Head of caudate nucleus (tissue), 42 donors: ENCODE measurements around the gene PARD3.

ENCODE experiments used
- DNase-seq, 42 donors: peaks; one replicate each; pipeline versions ENCODE4 v3.0.0 to v3.0.0-alpha.2; 2020 to 2021; ENCODE audit warnings: mixed read lengths in 7 of 42
- intact Hi-C: fragments of 100-400 bp; cut with DNase I; formaldehyde crosslinking; loops from one replicate; pipeline ENCODE4 v1.15.0; 2022

PARD3 gene

DNA sequence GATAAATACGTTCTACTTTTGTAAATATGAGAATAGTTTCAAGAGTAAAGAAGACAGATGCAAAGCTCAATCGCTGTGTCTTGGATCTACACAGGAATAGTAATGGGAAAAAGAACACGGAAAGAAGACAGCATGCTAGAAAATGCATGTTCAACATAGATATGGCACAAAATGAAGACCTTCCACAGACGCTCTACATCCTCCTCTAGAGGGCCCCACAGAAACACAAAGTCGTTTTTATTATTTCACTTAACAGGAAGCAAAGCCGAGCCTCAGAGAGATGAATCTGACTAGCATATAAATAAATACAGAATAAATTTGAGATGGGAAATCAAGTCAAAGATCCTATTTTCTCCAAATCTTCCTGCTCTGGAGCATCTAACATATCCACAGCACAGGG lies 292.6 kb downstream of the PARD3 start:
- intact Hi-C loops = loop anchor here (10.0 kb wide), 1 partner anchor 112 kb away; no protein-coding TSS in a partner anchor
- DNase-seq = peak in 7 of 42 donors; percentile 8 to 57 (median 41)

DNA sequence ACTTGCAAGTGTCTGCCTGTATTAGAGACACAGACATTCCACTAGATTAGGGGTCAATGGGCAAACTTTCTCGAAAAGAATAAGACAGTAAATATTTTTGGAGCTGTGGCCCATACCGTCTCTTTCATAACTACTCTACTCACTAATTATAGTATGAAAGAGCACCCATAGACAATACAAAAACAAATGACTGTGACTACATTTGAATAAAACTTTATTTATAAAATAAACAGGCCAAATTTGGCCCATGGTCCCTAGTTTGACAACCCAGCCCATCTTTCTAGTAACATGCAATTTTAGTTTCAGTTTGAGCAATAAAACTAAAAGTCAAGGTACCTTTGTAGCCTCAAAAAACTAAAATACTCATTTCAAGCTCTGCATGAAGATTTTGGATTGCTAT lies 294.6 kb downstream of the PARD3 start:
- DNase-seq = no peak
- intact Hi-C loops = loop anchor here (10.0 kb wide), 1 partner anchor 114 kb away; no protein-coding TSS in a partner anchor

DNA sequence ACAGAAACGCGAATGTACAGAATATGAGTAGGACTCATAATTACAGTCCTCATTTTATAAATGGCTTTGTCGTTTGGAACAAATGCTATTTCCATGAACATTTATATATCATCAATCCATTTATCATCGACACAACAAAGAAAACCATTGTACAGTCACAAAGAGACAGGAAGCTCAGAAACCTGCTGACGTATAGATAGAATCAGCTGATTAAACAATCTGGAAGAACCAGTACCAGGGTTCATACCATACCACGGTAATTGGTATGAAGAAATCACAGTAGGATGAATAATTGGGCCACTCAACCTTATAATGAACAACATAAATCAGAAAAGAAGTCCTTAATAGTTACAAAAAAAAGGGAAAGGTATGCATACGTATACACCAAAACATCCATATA lies 295.0 kb downstream of the PARD3 start:
- intact Hi-C loops = loop anchor here (10.0 kb wide), 1 partner anchor 115 kb away; no protein-coding TSS in a partner anchor
- DNase-seq = no peak

DNA sequence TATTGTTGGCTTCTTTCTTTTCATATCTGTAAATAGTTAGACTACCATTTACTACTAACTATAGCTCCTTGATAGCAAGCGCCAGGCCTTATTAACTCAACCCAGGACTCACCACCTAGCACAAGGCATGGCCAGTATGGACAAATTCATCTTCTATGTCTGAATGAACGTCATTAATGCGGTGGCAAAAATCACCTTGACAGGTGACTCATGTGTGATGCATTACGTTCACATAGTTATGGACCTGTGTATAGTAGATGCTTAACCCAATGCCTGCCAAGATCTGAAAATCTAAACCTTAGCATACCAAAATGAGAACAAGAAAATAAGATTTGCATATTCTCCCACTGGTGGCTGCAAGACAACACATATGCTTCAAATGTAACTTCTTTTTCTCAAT lies 300.8 kb downstream of the PARD3 start:
- intact Hi-C loops = no loop called here
- DNase-seq = no peak

DNA sequence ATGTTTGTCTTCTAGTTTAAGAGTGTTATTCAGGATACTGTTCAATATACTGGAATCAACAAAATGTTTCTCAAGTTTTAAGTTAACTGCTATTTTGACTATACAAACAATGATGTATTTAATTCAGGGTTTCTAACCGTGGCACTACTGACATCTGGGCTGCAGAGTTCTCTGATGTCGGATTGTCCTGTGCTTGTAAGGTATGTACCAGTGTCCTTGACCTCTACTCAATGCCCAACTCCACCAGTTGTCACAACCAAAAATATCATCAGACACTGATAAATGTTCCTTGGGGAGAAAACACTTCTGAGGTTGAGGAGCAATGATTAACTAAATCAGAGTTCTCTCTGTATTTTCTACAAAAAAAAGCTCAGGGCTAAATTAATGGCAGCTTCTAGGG lies 301.5 kb downstream of the PARD3 start:
- intact Hi-C loops = no loop called here
- DNase-seq = no peak

DNA sequence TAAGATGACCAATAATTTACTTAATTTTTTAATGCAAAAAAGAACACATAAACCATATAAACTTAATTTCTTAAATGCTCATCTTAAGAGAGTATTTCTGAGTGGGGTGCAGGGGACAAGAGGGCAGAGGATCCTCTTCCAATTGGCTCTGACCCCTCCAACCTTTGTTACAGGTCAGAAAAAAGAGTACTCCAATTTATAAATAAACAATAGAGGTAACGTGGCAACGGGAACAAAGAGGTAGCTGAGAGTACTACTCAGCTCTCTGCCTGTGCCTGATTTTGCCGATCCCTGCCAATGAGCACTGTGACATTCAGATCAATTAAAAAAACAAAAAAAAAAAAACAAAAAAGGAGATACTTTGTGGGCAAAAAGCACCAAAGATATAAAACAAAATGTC lies 307.9 kb downstream of the PARD3 start:
- intact Hi-C loops = no loop called here

DNA sequence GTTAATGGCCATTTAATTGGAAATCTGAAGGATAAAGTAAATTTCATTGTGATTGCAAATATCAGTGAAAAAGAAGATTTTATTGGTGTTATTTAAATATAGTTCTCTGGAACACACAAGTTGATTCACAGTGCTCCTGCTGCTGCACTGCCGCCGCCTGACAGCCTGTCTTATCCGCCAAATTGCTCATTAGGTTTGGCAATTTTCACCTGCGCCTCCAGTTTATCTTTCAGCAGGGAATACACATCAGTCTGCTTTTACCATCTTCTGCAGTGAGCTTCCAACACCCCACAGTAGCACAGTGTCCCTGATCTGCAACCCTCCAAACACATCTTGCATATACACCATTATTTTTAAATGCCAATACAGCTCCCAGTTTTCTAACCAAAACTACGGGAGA lies 308.3 kb downstream of the PARD3 start:
- DNase-seq = peak in 31 of 42 donors; percentile 8 to 72 (median 36)
- intact Hi-C loops = no loop called here

More for the DNA sequence above, 307.9 kb downstream of the PARD3 start:
- DNase-seq = no peak

DNA sequence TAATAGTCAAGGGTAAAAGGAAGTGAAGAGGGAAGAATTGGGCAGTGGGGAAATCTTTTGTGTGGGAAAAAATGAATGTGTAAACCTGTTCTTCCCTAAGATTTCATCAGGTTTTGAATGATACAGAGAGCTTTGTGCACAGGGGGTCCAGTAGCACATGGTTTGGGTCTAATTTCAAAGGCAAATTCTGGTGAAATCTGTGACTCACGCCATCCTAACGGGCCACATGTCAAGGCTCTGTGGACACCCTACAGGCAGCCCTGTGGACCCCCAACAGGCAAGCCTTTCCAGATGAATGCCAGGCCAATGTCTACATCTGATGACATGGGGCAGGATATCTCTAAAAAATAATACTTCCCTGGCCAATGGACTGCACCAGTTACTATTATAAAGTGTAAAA lies 309.8 kb downstream of the PARD3 start:
- intact Hi-C loops = no loop called here

DNA sequence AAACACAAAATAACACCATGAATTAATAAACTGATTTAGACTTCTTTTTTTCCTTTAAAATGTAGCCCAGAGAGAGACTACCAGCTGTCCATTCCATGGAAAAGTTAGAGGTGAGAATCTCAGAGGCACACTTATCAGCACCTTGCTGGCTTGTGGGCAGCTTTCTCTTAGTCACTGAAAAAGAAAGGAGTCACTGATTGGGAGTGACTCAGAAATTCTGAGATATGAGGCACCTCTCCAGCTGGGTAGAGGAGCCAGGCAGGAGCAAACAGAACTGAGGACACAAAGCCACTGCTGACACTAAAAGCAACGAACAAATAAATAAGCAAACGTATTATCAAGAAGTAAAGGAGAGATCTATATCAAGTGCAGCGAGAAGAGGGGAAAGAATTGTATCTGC lies 310.6 kb downstream of the PARD3 start:
- DNase-seq = peak in 9 of 42 donors; percentile 10 to 58 (median 21)
- intact Hi-C loops = no loop called here

More for the DNA sequence above, 309.8 kb downstream of the PARD3 start:
- no peak for DNase-seq

DNA sequence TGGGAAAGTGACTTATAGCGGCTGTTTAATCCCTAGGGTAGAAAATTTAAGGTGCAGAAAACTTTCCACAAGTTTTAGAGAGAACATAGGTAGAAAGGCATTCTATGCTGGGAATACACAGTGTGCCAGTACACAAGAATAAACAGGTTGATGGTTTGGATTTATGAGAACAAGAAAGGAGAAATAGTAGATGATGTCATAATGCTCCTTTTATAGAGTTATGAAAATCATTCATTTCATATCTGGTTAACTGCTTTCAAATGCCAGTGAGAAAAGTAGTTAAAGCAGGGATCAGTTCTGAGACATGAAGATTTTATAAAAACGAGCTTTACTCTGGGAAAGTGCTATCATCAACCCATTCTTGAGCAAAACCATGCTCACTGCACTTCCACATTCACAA lies 311.4 kb downstream of the PARD3 start:
- DNase-seq = no peak
- intact Hi-C loops = no loop called here

DNA sequence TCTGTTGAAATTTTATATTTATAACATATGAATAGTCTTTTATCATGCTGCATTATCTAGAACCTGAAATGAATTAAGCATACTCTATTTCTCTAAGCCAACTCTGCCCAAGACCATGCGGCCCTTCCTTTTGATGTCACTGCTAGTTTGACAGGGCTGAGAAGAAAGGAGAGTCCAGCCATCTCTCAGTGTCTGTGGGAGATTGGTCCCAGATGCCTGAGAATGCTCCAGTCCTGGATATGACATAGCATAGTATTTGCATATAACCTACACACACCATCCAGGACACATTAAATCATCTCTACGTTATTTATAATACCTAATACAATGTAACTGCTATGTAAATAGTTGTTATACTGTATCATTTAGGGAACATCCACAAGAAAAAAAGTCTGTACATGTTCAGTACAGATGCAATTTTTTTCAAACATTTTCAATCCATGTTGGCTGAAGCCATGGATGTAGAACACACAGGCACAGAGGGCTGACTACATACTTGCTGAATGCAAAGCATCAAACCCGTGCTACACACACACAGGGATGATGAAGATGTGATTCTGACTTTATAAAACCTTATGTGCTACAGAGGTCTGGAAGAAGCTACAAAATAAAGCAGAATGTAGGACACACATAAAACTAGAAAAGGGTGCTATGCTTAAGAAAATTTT lies 315.4 kb downstream of the PARD3 start:
- DNase-seq = no peak
- intact Hi-C loops = no loop called here

DNA sequence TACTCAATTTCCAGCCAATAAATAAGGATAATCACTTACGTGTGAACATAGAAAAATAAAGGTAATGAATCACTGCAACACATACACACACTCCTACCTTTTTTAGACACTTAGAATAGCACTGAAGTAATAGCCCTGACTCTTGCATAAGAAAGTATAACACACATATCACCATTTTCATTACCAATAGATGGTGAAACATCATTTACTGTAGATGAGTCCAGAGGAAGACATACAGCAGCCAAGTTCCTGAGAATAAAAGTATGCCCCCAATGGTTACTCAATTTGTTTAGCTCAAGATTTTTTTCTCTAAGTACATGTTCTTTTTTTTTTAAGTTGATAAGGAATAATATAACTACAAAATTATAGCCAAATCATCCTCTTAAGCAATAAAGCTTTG lies 316.3 kb downstream of the PARD3 start:
- DNase-seq = no peak
- intact Hi-C loops = no loop called here

DNA sequence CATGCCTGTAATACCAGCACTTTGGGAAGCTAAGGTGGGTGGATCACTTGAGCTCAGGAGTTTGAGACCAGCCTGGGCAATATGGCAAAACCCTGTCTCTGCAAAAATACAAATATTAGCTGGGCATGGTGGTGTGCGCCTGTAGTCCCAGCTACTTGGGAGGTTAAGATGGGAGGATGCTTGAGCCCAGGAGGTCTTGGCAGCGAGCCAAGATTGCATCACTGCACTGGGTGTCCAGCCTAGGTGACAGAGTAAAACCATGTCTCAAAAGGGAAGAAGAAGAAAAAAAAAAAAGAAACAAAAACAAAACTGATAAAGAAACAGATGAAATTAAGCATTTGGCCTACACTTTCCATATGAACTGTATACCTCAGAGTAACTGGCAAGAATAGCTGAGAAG lies 319.2 kb downstream of the PARD3 start:
- intact Hi-C loops = no loop called here
- no peak for DNase-seq

DNA sequence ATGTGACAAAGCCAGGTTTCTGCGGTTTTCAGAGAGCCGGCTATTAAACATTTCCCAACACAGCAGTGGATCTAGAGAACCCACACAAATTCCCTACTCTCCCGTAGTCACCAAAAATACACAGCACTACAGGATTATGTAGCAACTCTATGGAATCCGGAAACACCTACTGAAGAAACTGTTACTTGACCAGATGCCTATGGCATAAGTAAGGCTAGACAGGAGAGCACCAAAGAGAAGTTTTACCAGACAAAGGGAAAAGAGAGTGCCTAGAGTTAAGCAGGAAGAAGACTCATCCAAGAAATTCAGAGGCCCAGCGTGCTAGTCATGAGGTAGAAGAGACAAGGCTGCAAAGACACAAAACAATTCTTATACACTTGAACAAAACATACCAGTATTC lies 321.1 kb downstream of the PARD3 start:
- DNase-seq = no peak
- intact Hi-C loops = no loop called here

DNA sequence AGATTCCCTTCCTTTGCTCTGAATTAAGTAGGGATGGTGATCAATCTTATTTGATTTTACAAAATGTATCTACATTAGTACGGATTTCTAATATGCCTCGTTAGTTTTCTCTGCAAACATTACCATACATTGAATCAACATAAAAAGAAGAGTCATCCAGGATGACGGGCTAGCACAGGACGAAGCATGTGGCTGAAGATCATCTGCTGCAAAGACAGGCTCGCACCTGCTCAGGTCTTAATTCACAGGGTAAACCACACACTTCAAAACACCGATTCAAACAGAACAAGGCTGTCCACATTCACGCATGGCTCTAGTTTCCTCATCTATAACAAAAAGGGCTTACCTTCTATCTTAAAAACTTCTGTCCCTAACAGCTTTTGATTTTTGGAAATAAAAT lies 323.0 kb downstream of the PARD3 start:
- intact Hi-C loops = no loop called here
- no peak for DNase-seq

DNA sequence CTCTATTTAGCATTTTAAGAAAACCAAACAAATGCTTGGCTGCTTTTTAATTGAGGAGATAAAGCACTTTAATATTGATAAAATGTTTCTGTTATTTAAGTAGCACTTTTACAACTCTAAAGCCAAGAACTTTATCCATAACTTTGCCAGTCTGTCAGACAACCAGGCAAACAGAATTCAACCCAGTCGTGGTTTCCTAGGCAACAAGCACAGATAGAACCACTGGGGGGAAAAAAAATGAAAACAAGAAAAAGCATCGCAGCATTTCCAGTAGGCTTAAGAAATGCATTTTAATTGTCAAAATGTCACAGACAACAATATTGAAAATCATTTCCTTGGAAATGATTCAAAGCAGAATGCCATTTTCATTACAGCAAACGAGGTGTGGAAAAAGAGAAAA lies 323.4 kb downstream of the PARD3 start:
- peak in 8 of 42 donors; percentile 16 to 46 (median 24) for DNase-seq
- intact Hi-C loops = no loop called here

DNA sequence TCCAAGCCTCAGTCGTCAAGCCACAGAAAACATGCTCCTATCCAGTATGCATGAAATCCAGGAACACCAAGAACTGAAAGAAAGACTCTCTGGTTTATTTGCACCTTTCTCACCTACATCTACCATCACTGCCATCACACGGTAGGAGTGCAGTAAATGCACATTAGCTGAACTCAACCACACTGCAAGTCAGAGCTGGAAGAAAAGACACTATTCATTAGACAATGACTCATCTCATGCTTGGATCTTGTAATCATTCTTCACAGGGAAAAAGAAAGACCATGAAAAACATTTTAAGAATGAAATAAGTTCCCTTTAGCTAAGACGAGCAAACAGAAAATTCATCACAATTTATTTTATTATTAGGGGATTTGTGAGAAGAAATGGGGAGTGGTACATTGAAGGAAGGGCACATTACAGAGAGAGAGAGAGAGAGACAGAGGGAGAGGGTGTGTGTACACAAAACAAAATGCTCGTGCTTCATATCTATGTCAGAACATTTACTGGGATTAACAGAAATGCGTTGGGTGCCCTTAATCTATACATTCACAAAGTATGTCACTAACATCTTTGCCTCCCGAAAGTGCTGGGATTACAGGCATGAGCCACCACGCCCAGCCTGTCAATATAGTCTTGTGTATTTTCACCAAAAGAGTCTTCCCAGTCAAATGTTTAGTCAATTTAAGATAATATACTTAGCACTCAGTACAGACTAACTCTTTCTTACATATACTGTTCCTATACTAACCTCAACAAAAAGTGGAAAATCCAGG lies 324.9 kb downstream of the PARD3 start:
- peak in 9 of 42 donors; percentile 9 to 66 (median 28) for DNase-seq
- intact Hi-C loops = no loop called here

DNA sequence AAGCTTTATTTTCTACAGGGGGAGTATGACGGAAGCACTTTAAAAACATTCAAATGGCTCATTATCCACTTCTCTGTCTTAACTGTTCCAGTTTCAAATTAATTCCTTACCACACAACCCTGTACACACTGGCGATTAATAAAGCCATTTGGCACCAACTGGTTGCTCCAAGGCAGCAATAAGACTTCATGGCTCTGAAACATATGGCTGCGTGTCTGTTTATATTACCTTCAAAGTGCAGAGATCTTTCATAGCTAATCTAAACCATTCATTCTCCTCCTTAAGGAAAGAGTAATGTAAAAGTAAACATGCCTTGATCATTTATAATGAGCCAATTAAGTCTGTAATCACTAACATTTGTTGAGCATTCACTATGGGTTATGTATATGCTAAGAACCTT lies 325.7 kb downstream of the PARD3 start:
- no peak for DNase-seq
- intact Hi-C loops = no loop called here

DNA sequence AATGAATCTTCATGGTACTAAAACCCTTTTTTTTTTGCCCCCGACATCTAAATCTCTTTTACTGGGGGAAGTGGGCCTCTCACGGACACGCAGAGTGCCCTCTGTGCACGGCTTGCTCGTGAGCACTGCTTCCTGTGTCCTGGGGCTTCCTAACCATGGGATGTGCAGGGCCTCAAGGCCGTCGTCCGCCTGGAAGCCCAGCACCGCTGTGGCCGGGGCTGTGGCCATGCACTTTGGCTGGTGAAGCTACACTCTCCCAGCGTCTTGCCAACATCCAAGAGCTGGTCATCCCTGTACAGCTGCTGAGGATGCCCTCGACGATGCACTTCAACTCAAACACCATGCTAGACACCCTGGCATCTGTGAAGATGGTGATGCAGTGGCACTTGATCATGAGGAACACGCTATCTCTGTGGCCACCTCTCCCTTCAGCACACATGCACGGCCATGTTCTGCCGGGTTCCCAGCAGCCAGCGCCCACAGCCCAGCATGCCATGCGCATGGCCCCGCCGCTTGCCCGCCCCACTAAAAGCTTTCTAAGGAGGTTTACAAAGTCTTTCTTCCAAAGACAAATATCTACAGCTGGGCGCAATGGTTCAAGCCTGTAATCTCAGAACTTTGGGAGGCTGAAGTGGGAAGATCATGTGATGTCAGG lies 326.5 kb downstream of the PARD3 start:
- DNase-seq = no peak
- intact Hi-C loops = no loop called here

DNA sequence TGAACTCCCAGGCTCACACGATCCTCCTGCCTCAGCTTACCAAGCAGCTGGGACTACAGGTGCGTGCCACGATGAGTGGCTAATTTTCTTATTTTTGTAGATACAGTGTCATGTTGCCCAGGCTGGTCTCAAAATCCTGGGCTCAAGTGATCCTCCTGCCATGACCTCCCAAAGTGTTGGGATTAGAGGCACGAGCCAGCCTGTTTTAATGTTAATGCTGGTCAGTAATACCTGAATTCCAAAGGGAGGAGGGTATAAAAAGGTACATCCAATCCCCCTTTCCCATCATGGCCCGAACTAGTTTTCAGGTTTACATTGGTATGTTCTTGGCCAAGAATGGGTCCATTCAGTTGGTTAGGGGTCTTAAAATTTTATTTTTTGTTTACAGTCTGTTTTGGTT lies 329.1 kb downstream of the PARD3 start:
- intact Hi-C loops = no loop called here
- no peak for DNase-seq
